Omental fat pad (tissue), 4 donors: ENCODE results near the gene METTL23. TPM values are rescaled to one million over a fixed set of nuclear protein-coding genes. Genes with fewer than 3 reads are reported as not detected.
A peak's percentile ranks its signal among the peaks of the same experiment; 100 is the strongest.
"Not testable (repeated sequence)": the region's sequence is repeated elsewhere in the genome, so short reads cannot be mapped to it uniquely, and the experiment has no call there.

Source experiments
- ATAC-seq: fragments of 150-250 bp; one replicate; pipeline ENCODE4 v1.9.1; 2016; ENCODE audit warnings: mild to moderate bottlenecking, moderate library complexity; ENCODE audit not compliant: low FRiP score
- DNase-seq: peaks from one replicate; pipeline ENCODE4 v3.0.0-alpha.2; 2019; ENCODE audit warnings: low spot score
- CTCF ChIP-seq, 3 donors: fragments of 450-650 bp; IDR thresholded peaks; one replicate each; pipeline ENCODE4 v1.5.1; 2016 to 2017; ENCODE audit warnings: antibody characterized with exemption in 3 of 3, mild to moderate bottlenecking in 3 of 3, moderate library complexity in 2 of 3
- total RNA-seq, 4 donors: library from RNA; depleted of rRNA; stranded (reverse); fragments of >200 nt; gene quantifications; one replicate each; pipeline ENCODE4 v1.1.0, GENCODE V29; 2016

The METTL23 gene
- total RNA-seq, 4 donors from 2014 or later: 13.6 to 30.2 (median 26.9) TPM

GRCh38 chr17:76695059-76695831 is 31.4 kb upstream of the METTL23 start:
- no peak for TF ChIP-seq CTCF (IDR thresholded peaks at IDR 0.05)
- DNase-seq (no peak), ATAC-seq (peak; percentile 46)

- DNase-seq (no peak), ATAC-seq (no peak)
- no peak for TF ChIP-seq CTCF (IDR thresholded peaks at IDR 0.05)
These were observed 29.6 kb upstream of the METTL23 start for GRCh38 chr17:76696763-76697701.

GRCh38 chr17:76697702-76698465 is 28.8 kb upstream of the METTL23 start:
- TF ChIP-seq CTCF (IDR thresholded peaks at IDR 0.05): no peak
- ATAC-seq (no peak), DNase-seq (no peak)

GRCh38 chr17:76698466-76698977 is 28.1 kb upstream of the METTL23 start:
- not testable (repeated sequence) for DNase-seq, ATAC-seq

GRCh38 chr17:76700270-76700616 is 26.4 kb upstream of the METTL23 start:
- no peak for DNase-seq
- ATAC-seq: no peak
- TF ChIP-seq CTCF (IDR thresholded peaks at IDR 0.05): no peak

GRCh38 chr17:76700617-76701470 is 25.8 kb upstream of the METTL23 start:
- DNase-seq: no peak
- TF ChIP-seq CTCF (IDR thresholded peaks at IDR 0.05): no peak
- peak; percentile 71 for ATAC-seq
